Right renal pelvis (tissue), 4 donors: Measurements from ENCODE around the gene CAPZA2. TPM values are rescaled to one million over a fixed set of nuclear protein-coding genes. Genes with fewer than 3 reads are reported as not detected.

Experiments used
- polyA plus RNA-seq, 4 donors: library from polyadenylated mRNA; unstranded; fragments of 120-200 nt; gene quantifications; one replicate each; pipeline ENCODE4 v1.2.1, GENCODE V29; 2013; ENCODE audit not compliant: insufficient read length in 4 of 4

Gene CAPZA2
- polyA plus RNA-seq, 4 donors, result 182 to 227 (median 226) TPM

Other genes starting within 250 kb of the CAPZA2 start
- 10 to 100 TPM; 40.9 to 49.2 (median 46.4) TPM for gene MET, start 190.4 kb upstream of the CAPZA2 start, polyA plus RNA-seq
- 10 to 100 TPM; 24.9 to 31.7 (median 27.8) TPM for gene ST7, start 90.9 kb downstream of the CAPZA2 start, polyA plus RNA-seq